Measurements from ENCODE around the gene CXXC5.
A peak's percentile ranks its signal among the peaks of the same experiment; 100 is the strongest.
"Not testable (repeated sequence)": the region's sequence is repeated elsewhere in the genome, so short reads cannot be mapped to it uniquely, and the experiment has no call there.

The CXXC5 gene

DNA sequence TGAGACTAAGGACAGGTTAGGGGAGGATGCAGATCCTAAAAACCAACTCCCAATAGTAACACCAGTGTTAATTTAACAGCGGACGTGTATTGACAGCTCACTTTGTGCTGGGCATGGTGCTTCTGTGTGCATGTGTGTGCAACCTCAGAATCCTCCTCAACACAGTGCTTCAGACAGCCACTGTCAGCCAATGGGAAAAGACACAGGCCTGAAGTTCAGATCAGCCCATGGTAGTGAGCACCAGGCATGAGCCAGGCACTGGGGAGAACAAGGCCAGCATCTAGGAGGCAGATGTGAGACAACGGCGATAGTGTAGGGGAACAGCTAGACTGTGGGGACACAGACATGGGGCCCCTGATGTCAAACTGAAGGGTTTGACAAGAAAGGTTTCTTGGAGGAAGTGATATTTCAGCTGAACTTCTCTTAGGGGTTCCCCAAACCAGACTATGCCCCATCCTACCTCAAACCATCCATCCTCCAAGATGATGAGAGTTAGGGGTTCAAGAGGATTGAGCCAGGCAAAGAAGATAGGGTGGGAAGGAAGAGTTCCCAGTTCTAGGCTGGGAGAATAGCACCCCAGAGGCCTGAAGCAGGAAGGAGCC lies 75.9 kb downstream of the CXXC5 start:
- no peak for TF ChIP-seq CTCF (IDR thresholded peaks at IDR 0.05)
- Mint-ChIP-seq H3K4me1 (peaks cover 32% of the 10 kb centered on the region), H3K4me3 (no peak overlapping the region), H3K27me3 (ENCODE audit: low read depth, poor library complexity) (peaks cover 7% of the 10 kb centered on the region), H3K36me3 (ENCODE audit: low read depth) (peaks cover 36% of the 10 kb centered on the region), H3K9me3 (peaks cover 30% of the 10 kb centered on the region), H3K27ac (no peak overlapping the region)
- DNase-seq = no peak

- TF ChIP-seq CTCF (IDR thresholded peaks at IDR 0.05) = no peak
- peaks cover 18% of the 10 kb centered on the region for H3K9me3 Mint-ChIP-seq
- H3K27me3 Mint-ChIP-seq (ENCODE audit: low read depth, poor library complexity) = peaks cover 4% of the 10 kb centered on the region
- H3K4me1 Mint-ChIP-seq = peaks cover 32% of the 10 kb centered on the region
- H3K36me3 Mint-ChIP-seq (ENCODE audit: low read depth) = peaks cover 27% of the 10 kb centered on the region
- no peak overlapping the region for H3K4me3 Mint-ChIP-seq
- H3K27ac Mint-ChIP-seq = peak overlapping the region; percentile 74
- no peak for DNase-seq
These were observed 77.1 kb downstream of the CXXC5 start for GRCh38 chr5:139725073-139725830.

DNA sequence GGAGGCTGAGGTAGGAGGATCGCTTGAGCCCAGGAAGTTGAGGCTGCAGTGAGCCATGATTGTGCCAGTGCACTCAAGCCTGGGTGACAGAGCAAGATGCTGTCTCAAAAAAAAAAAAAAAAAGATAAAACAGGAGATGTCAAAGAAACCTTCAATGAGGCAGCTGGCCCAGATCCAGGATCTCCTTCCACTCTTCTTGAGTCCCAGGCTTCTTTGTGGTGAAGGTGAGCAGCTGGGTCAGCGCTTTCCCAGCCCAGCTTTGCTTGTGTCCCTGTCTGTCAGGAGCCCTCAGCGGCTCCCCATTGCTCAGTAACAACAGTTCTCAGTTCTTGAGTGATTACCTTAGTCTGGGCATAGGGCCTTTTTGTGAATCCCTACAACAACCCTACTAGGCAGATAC lies 78.1 kb downstream of the CXXC5 start:
- Mint-ChIP-seq H3K27ac (no peak overlapping the region), H3K4me1 (peaks cover 33% of the 10 kb centered on the region), H3K9me3 (peaks cover 9% of the 10 kb centered on the region), H3K36me3 (ENCODE audit: low read depth) (peaks cover 18% of the 10 kb centered on the region), H3K4me3 (no peak overlapping the region), H3K27me3 (ENCODE audit: low read depth, poor library complexity) (peaks cover 4% of the 10 kb centered on the region)
- no peak for TF ChIP-seq CTCF (IDR thresholded peaks at IDR 0.05)
- DNase-seq = no peak

DNA sequence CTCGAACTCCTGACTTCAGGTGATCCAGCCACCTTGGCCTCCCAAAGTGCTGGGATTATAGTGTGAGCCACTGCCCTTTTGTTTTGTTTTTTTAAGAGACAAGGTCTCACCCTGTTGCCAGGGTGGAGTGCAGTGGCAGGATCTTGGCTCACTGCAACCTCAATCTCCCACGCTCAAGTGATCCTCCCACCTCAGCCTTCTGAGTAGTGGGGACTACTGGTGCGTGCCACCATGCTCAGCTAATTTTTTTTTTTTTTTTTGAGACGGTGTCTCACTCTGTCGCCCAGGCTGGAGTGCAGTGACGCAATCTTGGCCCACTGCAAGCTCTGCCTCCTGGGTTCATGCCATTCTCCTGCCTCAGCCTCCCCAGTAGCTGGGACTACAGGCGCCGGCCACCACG lies 79.5 kb downstream of the CXXC5 start:
- not testable (repeated sequence) for H3K27ac Mint-ChIP-seq; DNase-seq; H3K36me3 Mint-ChIP-seq (ENCODE audit: low read depth); H3K4me3 Mint-ChIP-seq; H3K27me3 Mint-ChIP-seq (ENCODE audit: low read depth, poor library complexity); H3K9me3 Mint-ChIP-seq
- peaks cover 38% of the 10 kb centered on the region for H3K4me1 Mint-ChIP-seq

DNA sequence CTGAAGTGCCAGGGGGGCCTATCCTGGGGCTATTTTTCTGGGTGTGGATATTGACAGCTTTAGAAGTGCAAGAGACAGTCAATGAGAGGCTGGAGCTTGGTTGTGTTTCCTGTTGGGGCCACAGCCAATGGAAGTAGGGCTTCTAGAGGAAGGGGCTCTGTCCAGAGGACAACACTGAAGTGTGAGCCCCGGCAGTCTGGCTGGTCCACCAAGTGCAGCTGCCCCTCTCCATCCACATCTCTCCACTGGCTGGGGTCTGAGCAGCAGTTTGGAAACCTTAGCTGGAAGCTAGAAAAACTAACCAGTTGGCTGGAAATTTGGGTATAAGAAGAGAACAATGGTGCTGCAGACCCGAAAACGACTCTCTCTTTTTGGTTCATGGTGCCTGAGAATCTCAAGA lies 83.1 kb downstream of the CXXC5 start:
- H3K27ac Mint-ChIP-seq = peak overlapping the region; percentile 81
- no peaks in the 10 kb centered on the region for H3K9me3 Mint-ChIP-seq
- no peak for TF ChIP-seq CTCF (IDR thresholded peaks at IDR 0.05)
- H3K4me3 Mint-ChIP-seq = no peak overlapping the region
- H3K4me1 Mint-ChIP-seq = peaks cover 30% of the 10 kb centered on the region
- peaks cover 4% of the 10 kb centered on the region for H3K27me3 Mint-ChIP-seq (ENCODE audit: low read depth, poor library complexity)
- DNase-seq = no peak
- H3K36me3 Mint-ChIP-seq (ENCODE audit: low read depth) = no peaks in the 10 kb centered on the region

DNA sequence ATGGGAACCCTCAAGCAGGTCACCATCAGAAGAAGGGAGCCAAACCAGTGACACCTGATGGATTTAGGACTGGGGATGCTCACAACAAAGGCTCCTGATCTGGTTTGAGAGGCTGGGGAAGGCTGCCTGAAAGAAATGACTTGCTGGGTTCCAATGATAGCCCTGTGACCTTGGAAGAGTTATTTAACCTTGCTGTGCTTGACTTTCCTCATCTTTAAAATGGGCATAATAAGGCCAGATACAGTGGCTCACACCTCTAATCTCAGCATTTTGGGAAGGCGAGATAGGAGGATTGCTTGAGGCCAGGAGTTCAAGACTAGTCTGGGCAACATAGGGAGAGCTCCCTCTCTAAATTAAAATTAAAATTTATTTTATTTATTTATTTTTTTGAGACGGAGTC lies 83.9 kb downstream of the CXXC5 start:
- Mint-ChIP-seq H3K36me3 (ENCODE audit: low read depth) (no peaks in the 10 kb centered on the region), H3K27ac (no peak overlapping the region), H3K4me3 (no peak overlapping the region), H3K4me1 (peaks cover 23% of the 10 kb centered on the region), H3K27me3 (ENCODE audit: low read depth, poor library complexity) (no peaks in the 10 kb centered on the region), H3K9me3 (no peaks in the 10 kb centered on the region)
- no peak for TF ChIP-seq CTCF (IDR thresholded peaks at IDR 0.05)
- no peak for DNase-seq
